HL-60 (cell line): ENCODE results near the gene ARID1B.

Experiments
- DNase-seq, 2 experiments: peaks; one replicate each; pipeline ENCODE4 v3.0.0-alpha.2; 2010 to 2020; ENCODE audit warnings: low read depth in 1 of 2, low spot score in 1 of 2
- H3K27ac ChIP-seq: fragments of 250-450 bp; sonication (Bioruptor Pico); replicated peaks from 2 replicates; pipeline ENCODE4 v1.5.1; 2020; ENCODE audit warnings: mild to moderate bottlenecking, moderate library complexity
- H3K27me3 ChIP-seq: fragments of 250-450 bp; sonication (Bioruptor Pico); 2 replicates; pipeline ENCODE4 v1.5.1; 2021; ENCODE audit warnings: mild to moderate bottlenecking, moderate library complexity; ENCODE audit not compliant: insufficient read depth, poor library complexity, severe bottlenecking
- H3K4me3 ChIP-seq: replicated peaks from 2 replicates; pipeline ENCODE4 v1.5.1; 2011; ENCODE audit warnings: mild to moderate bottlenecking, control low read depth, low read length; ENCODE audit not compliant: insufficient read depth
- CTCF ChIP-seq: IDR thresholded peaks from one replicate; pipeline ENCODE4 v1.5.1; 2011; ENCODE audit warnings: low read length, control low read depth, inconsistent platforms; ENCODE audit not compliant: insufficient read depth
- GABPA ChIP-seq: IDR thresholded peaks from 2 replicates; pipeline ENCODE4 v1.6.1; 2012; ENCODE audit warnings: low read depth
- POLR2AphosphoS5 ChIP-seq: IDR thresholded peaks from 2 replicates; pipeline ENCODE4 v1.6.1; 2012; ENCODE audit warnings: low read depth
- REST ChIP-seq: IDR thresholded peaks from 2 replicates; pipeline ENCODE4 v1.6.1; 2012; ENCODE audit warnings: low read depth; ENCODE audit not compliant: insufficient replicate concordance
- SPI1 ChIP-seq: IDR thresholded peaks from 2 replicates; pipeline ENCODE4 v1.6.1; 2012; ENCODE audit warnings: low read depth, mild to moderate bottlenecking, borderline replicate concordance

ARID1B gene

GRCh38 chr6:156971153-156971885 lies 194.1 kb downstream of the ARID1B start:
- Histone ChIP-seq H3K4me3 (no peak overlapping the region), H3K27me3 (no peaks in the 10 kb centered on the region), H3K27ac (no peak overlapping the region)
- TF ChIP-seq CTCF (no peak), GABPA (no peak)
- DNase-seq = no peak

GRCh38 chr6:156972145-156972544 lies 195.0 kb downstream of the ARID1B start:
- TF ChIP-seq REST (no peak), SPI1 (no peak), CTCF (no peak), GABPA (no peak), POLR2AphosphoS5 (no peak)
- no peak for DNase-seq
- Histone ChIP-seq H3K27ac (no peak overlapping the region), H3K27me3 (no peaks in the 10 kb centered on the region), H3K4me3 (no peak overlapping the region)

- TF ChIP-seq SPI1 (no peak), GABPA (no peak), POLR2AphosphoS5 (no peak), CTCF (no peak), REST (no peak)
- Histone ChIP-seq H3K27ac (no peak overlapping the region), H3K27me3 (no peaks in the 10 kb centered on the region), H3K4me3 (no peak overlapping the region)
- DNase-seq = no peak
Measured at GRCh38 chr6:156974830-156975261, 197.7 kb downstream of the ARID1B start.

- no peak overlapping the region for H3K27ac ChIP-seq
- TF ChIP-seq SPI1 = no peak
- no peak for TF ChIP-seq POLR2AphosphoS5
- no peak for TF ChIP-seq CTCF
- no peak for TF ChIP-seq REST
- TF ChIP-seq GABPA = no peak
- no peaks in the 10 kb centered on the region for H3K27me3 ChIP-seq
- no peak overlapping the region for H3K4me3 ChIP-seq
- DNase-seq = no peak
Measured at GRCh38 chr6:156975414-156975813, 198.2 kb downstream of the ARID1B start.
